ENCODE data around the gene SPTLC3. TPM values are rescaled to one million over a fixed set of nuclear protein-coding genes. Genes with fewer than 3 reads are reported as not detected.

SPTLC3 gene
- total RNA-seq, 4 donors from 2014 or later, result 9.2 to 17.1 (median 13.9) TPM

DNA sequence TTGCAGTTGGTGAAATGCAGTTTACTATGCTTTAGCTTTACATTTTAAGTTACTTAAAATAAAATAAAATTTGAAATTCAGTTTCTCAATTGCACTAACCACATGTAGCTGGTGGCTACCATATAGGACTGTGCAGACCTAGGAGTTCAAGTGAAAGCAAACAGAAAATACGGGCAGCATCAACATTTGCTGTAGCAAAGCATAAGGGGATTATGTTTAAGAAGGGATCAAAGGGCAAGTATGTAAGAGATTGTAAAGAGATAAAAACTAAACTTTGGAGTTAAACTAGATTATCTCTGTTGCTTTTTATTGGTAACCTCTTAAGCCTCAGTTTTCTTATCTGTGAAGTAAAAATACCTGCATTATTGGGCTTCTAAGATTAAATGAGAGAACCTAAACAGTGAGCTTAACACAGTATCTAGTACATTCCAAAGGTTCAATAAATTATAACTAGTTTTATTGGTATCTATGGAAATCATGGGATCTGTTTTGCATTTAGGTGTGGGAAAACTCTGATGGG lies 81.2 kb downstream of the SPTLC3 start:
- TF ChIP-seq POLR2A (IDR thresholded peaks at IDR 0.05) (no peak), CTCF (IDR thresholded peaks at IDR 0.05) (no peak), EP300 (IDR thresholded peaks at IDR 0.05) (no peak)
- 68% methylated on average over 1 of the region's 1 CpG for WGBS, 2 donors
- DNase-seq (ENCODE audit: low spot score in 2 of 2), result no peak
- H3K9me3 ChIP-seq, result no peaks in the 10 kb centered on the region
- no peak overlapping the region for H3K27ac ChIP-seq
- no peaks in the 10 kb centered on the region for H3K36me3 ChIP-seq
- no peak overlapping the region for H3K4me3 ChIP-seq
- no peaks in the 10 kb centered on the region for H3K27me3 ChIP-seq
- no peaks in the 10 kb centered on the region for H3K4me1 ChIP-seq

DNA sequence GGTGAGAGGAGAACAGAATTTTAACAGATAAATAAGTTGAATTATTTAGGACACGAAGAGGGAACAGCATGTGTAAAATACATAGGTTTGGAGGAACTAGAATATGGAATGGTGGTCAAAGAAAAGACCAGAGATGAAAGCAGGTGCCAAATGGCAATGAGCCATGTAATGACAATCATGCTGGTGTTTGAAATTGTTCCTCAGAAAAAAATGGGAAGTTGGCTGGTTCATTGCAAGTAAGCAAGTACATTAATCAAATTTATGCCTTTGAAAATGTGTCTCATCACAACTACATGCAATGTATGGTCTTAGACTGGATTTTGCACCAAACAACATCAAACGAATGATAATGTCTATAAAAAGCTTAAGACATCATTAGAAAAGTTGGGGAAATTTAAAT lies 83.3 kb downstream of the SPTLC3 start:
- 67 to 74% methylated on average over 2 of the region's 2 CpGs for WGBS, 2 donors
- H3K4me3 ChIP-seq, result no peak overlapping the region

DNA sequence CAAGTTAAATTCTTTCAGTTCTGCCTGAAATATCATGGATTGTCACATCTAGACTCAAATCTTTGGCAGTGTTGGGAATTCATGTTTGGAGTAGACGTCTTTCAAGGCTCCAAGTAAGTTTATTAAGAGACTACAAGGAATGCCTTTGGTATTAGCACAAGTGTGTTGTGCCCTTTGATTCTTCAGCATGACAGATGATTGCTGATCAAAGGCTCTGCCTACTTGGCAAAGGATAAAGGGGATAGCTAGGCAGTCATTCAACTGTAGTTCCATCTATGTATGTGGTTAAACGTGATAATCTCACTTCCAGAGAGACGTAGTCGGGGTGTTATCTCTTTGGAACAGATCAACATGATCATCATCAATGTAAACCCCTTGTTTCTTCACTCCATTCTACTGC lies 86.2 kb downstream of the SPTLC3 start:
- Histone ChIP-seq H3K9me3 (no peaks in the 10 kb centered on the region), H3K27ac (no peak overlapping the region), H3K4me3 (no peak overlapping the region), H3K36me3 (no peaks in the 10 kb centered on the region), H3K4me1 (no peaks in the 10 kb centered on the region), H3K27me3 (no peaks in the 10 kb centered on the region)
- WGBS, 2 donors, result 73 to 85% methylated on average over 4 of the region's 4 CpGs
- TF ChIP-seq EP300 (IDR thresholded peaks at IDR 0.05), result no peak
- no peak for TF ChIP-seq POLR2A (IDR thresholded peaks at IDR 0.05)
- TF ChIP-seq CTCF (IDR thresholded peaks at IDR 0.05), result no peak
- no peak for DNase-seq (ENCODE audit: low spot score in 2 of 2)

More for the DNA sequence above, 83.3 kb downstream of the SPTLC3 start:
- no peaks in the 10 kb centered on the region for H3K27me3 ChIP-seq
- no peak overlapping the region for H3K27ac ChIP-seq
- no peaks in the 10 kb centered on the region for H3K36me3 ChIP-seq
- no peaks in the 10 kb centered on the region for H3K4me1 ChIP-seq
- H3K9me3 ChIP-seq, result no peaks in the 10 kb centered on the region
- TF ChIP-seq CTCF (IDR thresholded peaks at IDR 0.05) (no peak), EP300 (IDR thresholded peaks at IDR 0.05) (no peak), POLR2A (IDR thresholded peaks at IDR 0.05) (no peak)
- DNase-seq (ENCODE audit: low spot score in 2 of 2), result no peak

DNA sequence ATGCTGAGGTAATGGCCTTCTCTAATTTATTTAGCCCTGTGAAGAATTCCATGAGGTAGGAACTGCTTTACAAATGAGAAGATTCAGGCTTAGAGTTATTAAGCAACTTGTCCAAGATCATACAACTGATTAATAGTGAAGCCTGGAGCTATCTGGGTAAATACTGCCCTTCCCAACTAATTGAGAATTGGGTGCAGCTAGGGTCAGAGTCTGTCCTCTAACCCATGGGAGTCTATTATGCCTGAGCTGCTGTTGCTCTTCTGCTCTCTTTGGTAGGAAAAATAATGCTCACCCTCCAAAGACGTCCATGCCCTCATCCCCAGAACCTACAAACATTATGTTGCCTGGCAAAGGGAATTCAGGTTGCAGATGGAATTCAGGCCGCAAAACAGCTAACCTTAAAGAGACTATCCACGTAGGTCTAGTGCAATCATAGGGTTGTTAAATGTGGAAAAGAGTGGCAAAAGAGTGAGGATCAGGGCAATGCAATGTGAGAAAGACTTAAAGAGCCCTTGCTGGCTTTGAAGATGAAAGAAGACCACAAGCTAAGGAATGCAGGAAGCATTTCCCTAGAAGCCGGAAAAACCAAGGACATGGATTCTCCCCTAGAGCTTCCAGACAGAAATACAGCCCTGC lies 90.1 kb downstream of the SPTLC3 start:
- no peaks in the 10 kb centered on the region for H3K36me3 ChIP-seq
- no peak overlapping the region for H3K4me3 ChIP-seq
- peaks cover 0 to 3% (median 0%) of the 10 kb centered on the region in 4 donors for H3K4me1 ChIP-seq
- no peaks in the 10 kb centered on the region for H3K9me3 ChIP-seq
- no peak for TF ChIP-seq EP300 (IDR thresholded peaks at IDR 0.05)
- no peaks in the 10 kb centered on the region for H3K27me3 ChIP-seq
- no peak for DNase-seq (ENCODE audit: low spot score in 2 of 2)
- 84 to 88% methylated on average over 4 of the region's 4 CpGs for WGBS, 2 donors
- no peak overlapping the region for H3K27ac ChIP-seq

GRCh38 chr20:13099676-13100075 lies 90.9 kb downstream of the SPTLC3 start:
- H3K27me3 ChIP-seq, result no peaks in the 10 kb centered on the region
- no peak for TF ChIP-seq CTCF (IDR thresholded peaks at IDR 0.05)
- no peak for TF ChIP-seq EP300 (IDR thresholded peaks at IDR 0.05)
- TF ChIP-seq POLR2A (IDR thresholded peaks at IDR 0.05), result no peak
- H3K9me3 ChIP-seq, result no peaks in the 10 kb centered on the region
- peaks cover 0 to 3% (median 0%) of the 10 kb centered on the region in 4 donors for H3K4me1 ChIP-seq
- no peak for DNase-seq (ENCODE audit: low spot score in 2 of 2)
- no peaks in the 10 kb centered on the region for H3K36me3 ChIP-seq
- no peak overlapping the region for H3K4me3 ChIP-seq
- H3K27ac ChIP-seq, result no peak overlapping the region

Measured in tibial nerve (tissue), 4 donors.